ENCODE results near the gene LONP1. TPM values are rescaled to one million over a fixed set of nuclear protein-coding genes. Genes with fewer than 3 reads are reported as not detected.
"Not testable (repeated sequence)": the region's sequence is repeated elsewhere in the genome, so short reads cannot be mapped to it uniquely, and the experiment has no call there.

The LONP1 gene
- polyA plus RNA-seq, 1 donor from 2014 or later = 43.1 TPM

- Histone ChIP-seq H3K27me3 (ENCODE audit: insufficient read depth, low read depth, low read length) (no peaks in the 10 kb centered on the region), H4K20me1 (ENCODE audit: insufficient read depth) (no peaks in the 10 kb centered on the region), H3K9ac (ENCODE audit: low read length) (no peak overlapping the region), H3K9me3 (ENCODE audit: low read length) (no peaks in the 10 kb centered on the region), H2AFZ (ENCODE audit: low read depth, low read length) (no peak overlapping the region), H3K4me2 (ENCODE audit: low read length) (no peak overlapping the region), H3F3A (ENCODE audit: insufficient read depth, low read length, poor library complexity, severe bottlenecking) (no peaks in the 10 kb centered on the region), H3K79me2 (replicated peaks; ENCODE audit: insufficient read depth, low read length) (no peaks in the 10 kb centered on the region), H3K9me2 (ENCODE audit: insufficient read depth, low read length) (no peaks in the 10 kb centered on the region), H3K4me3 (ENCODE audit: low read length) (no peak overlapping the region), H3K27ac (ENCODE audit: low read length) (no peak overlapping the region), H3K36me3 (ENCODE audit: insufficient read depth, low read length) (no peaks in the 10 kb centered on the region)
- TF ChIP-seq RAD21 (conservative IDR thresholded peaks at IDR 0.05) (no peak), SMC3 (conservative IDR thresholded peaks at IDR 0.05; ENCODE audit: poor library complexity) (no peak), TAF1 (IDR thresholded peaks at IDR 0.05; ENCODE audit: low read depth) (no peak), CTCF (IDR thresholded peaks at IDR 0.05; ENCODE audit: poor library complexity, severe bottlenecking) (no peak), MXI1 (conservative IDR thresholded peaks at IDR 0.05; ENCODE audit: poor library complexity, severe bottlenecking) (no peak), POLR2AphosphoS5 (IDR thresholded peaks at IDR 0.05) (no peak), EP300 (conservative IDR thresholded peaks at IDR 0.05; ENCODE audit: poor library complexity, severe bottlenecking) (no peak), EZH2 (IDR thresholded peaks at IDR 0.05; ENCODE audit: borderline replicate concordance, insufficient read depth, low read length, poor library complexity, severe bottlenecking) (no peak), REST (IDR thresholded peaks at IDR 0.05; ENCODE audit: borderline replicate concordance) (no peak)
Observed at GRCh38 chr19:5738423-5738822, 18.5 kb upstream of the LONP1 start.

GRCh38 chr19:5733172-5733571 is 13.2 kb upstream of the LONP1 start:
- not testable (repeated sequence) for H4K20me1 ChIP-seq (ENCODE audit: insufficient read depth); H3K4me2 ChIP-seq (ENCODE audit: low read length); H3K27me3 ChIP-seq (ENCODE audit: insufficient read depth, low read depth, low read length); H3K79me2 ChIP-seq (replicated peaks; ENCODE audit: insufficient read depth, low read length); H3K9me2 ChIP-seq (ENCODE audit: insufficient read depth, low read length); H3K36me3 ChIP-seq (ENCODE audit: insufficient read depth, low read length); H3K9ac ChIP-seq (ENCODE audit: low read length); H3K27ac ChIP-seq (ENCODE audit: low read length); H3F3A ChIP-seq (ENCODE audit: insufficient read depth, low read length, poor library complexity, severe bottlenecking); H2AFZ ChIP-seq (ENCODE audit: low read depth, low read length); H3K9me3 ChIP-seq (ENCODE audit: low read length); H3K4me3 ChIP-seq (ENCODE audit: low read length)

GRCh38 chr19:5727453-5728050 is 7.6 kb upstream of the LONP1 start:
- H3K27me3 ChIP-seq (ENCODE audit: insufficient read depth, low read depth, low read length) = no peaks in the 10 kb centered on the region
- no peaks in the 10 kb centered on the region for H4K20me1 ChIP-seq (ENCODE audit: insufficient read depth)
- H3K79me2 ChIP-seq (replicated peaks; ENCODE audit: insufficient read depth, low read length) = no peaks in the 10 kb centered on the region
- no peak overlapping the region for H2AFZ ChIP-seq (ENCODE audit: low read depth, low read length)
- H3K27ac ChIP-seq (ENCODE audit: low read length) = no peak overlapping the region
- no peak for TF ChIP-seq EP300 (conservative IDR thresholded peaks at IDR 0.05; ENCODE audit: poor library complexity, severe bottlenecking)
- no peak for TF ChIP-seq TAF1 (IDR thresholded peaks at IDR 0.05; ENCODE audit: low read depth)
- TF ChIP-seq EZH2 (IDR thresholded peaks at IDR 0.05; ENCODE audit: borderline replicate concordance, insufficient read depth, low read length, poor library complexity, severe bottlenecking) = no peak
- no peak for TF ChIP-seq REST (IDR thresholded peaks at IDR 0.05; ENCODE audit: borderline replicate concordance)
- TF ChIP-seq SMC3 (conservative IDR thresholded peaks at IDR 0.05; ENCODE audit: poor library complexity) = no peak
- TF ChIP-seq RAD21 (conservative IDR thresholded peaks at IDR 0.05) = no peak
- no peak for TF ChIP-seq MXI1 (conservative IDR thresholded peaks at IDR 0.05; ENCODE audit: poor library complexity, severe bottlenecking)
- no peak for TF ChIP-seq POLR2AphosphoS5 (IDR thresholded peaks at IDR 0.05)
- no peak for TF ChIP-seq CTCF (IDR thresholded peaks at IDR 0.05; ENCODE audit: poor library complexity, severe bottlenecking)
- H3K36me3 ChIP-seq (ENCODE audit: insufficient read depth, low read length) = no peaks in the 10 kb centered on the region
- no peak overlapping the region for H3K9ac ChIP-seq (ENCODE audit: low read length)
- H3K4me3 ChIP-seq (ENCODE audit: low read length) = no peak overlapping the region
- no peaks in the 10 kb centered on the region for H3F3A ChIP-seq (ENCODE audit: insufficient read depth, low read length, poor library complexity, severe bottlenecking)
- no peak overlapping the region for H3K4me2 ChIP-seq (ENCODE audit: low read length)
- H3K9me3 ChIP-seq (ENCODE audit: low read length) = no peaks in the 10 kb centered on the region
- H3K9me2 ChIP-seq (ENCODE audit: insufficient read depth, low read length) = no peaks in the 10 kb centered on the region
